H1 (cell line): ENCODE results near the gene RING1. TPM values are rescaled to one million over a fixed set of nuclear protein-coding genes. Genes with fewer than 3 reads are reported as not detected.

Source experiments
- CTCF ChIA-PET: fragments of 300-600 bp; sonication (Branson Sonifier 250); formaldehyde crosslinking; loops from one replicate; lab custom pipeline; 2021; ENCODE audit not compliant: partially characterized antibody; lab: Charles Lee
- POLR2A ChIA-PET: fragments of 300-600 bp; sonication (Branson Sonifier 250); formaldehyde crosslinking; loops from one replicate; lab custom pipeline; 2021; ENCODE audit warnings: inconsistent platforms; ENCODE audit not compliant: partially characterized antibody; lab: Charles Lee
- DNase-seq, 2 experiments: peaks; one replicate each; pipeline versions ENCODE4 v3.0.0 to v3.0.0-alpha.2; 2010 to 2022; ENCODE audit warnings: low spot score in 2 of 2, low read depth in 1 of 2, mixed read lengths in 1 of 2
- FAIRE-seq: peaks from 2 replicates; lab custom pipeline; 2011; peaks lifted over from hg19 to GRCh38; lab: Jason Lieb, UNC
- H2AFZ ChIP-seq: 2 replicates; pipeline ENCODE4 v1.8.1; 2012; ENCODE audit warnings: low read length, inconsistent platforms
- H2AK5ac ChIP-seq: 2 replicates; pipeline ENCODE4 v1.6.1; 2013; ENCODE audit warnings: low read depth, low read length
- H2BK120ac ChIP-seq: replicated peaks from 2 replicates; pipeline ENCODE3; 2013; ENCODE audit warnings: low read depth, low read length, inconsistent platforms
- H2BK12ac ChIP-seq: 2 replicates; pipeline ENCODE4 v1.6.1; 2013; ENCODE audit warnings: low read depth, low read length
- H2BK15ac ChIP-seq: 2 replicates; pipeline ENCODE4 v1.6.1; 2013; ENCODE audit warnings: low read length
- H2BK20ac ChIP-seq: 2 replicates; pipeline ENCODE4 v1.6.1; 2013; ENCODE audit warnings: low read length
- H2BK5ac ChIP-seq: 2 replicates; pipeline ENCODE4 v1.6.1; 2013; ENCODE audit warnings: low read depth, low read length
- H3K14ac ChIP-seq: 2 replicates; pipeline ENCODE4 v1.6.1; 2013; ENCODE audit warnings: inconsistent platforms; ENCODE audit not compliant: insufficient read length
- H3K18ac ChIP-seq: 2 replicates; pipeline ENCODE4 v1.6.1; 2013; ENCODE audit warnings: low read length; ENCODE audit errors: extremely low read depth
- H3K23ac ChIP-seq: 2 replicates; pipeline ENCODE4 v1.6.1; 2013; ENCODE audit warnings: inconsistent platforms; ENCODE audit not compliant: insufficient read length
- H3K23me2 ChIP-seq: 2 replicates; pipeline ENCODE4 v1.6.1; 2013; ENCODE audit warnings: low read depth, low read length
- H3K27ac ChIP-seq: 2 replicates; pipeline ENCODE4 v1.6.1; 2011; ENCODE audit warnings: low read depth, low read length, inconsistent platforms
- H3K27me3 ChIP-seq, 4 experiments: replicated peaks in 1 of 4; 1 replicate in 1 of 4; 2 replicates in 3 of 4; pipeline versions ENCODE4 v1.6.1 to v1.8.1; 2011 to 2013; ENCODE audit warnings: low read length in 3 of 4, mild to moderate bottlenecking in 3 of 4, inconsistent platforms in 2 of 4, mixed read lengths in 2 of 4, moderate library complexity in 1 of 4; ENCODE audit not compliant: control insufficient read depth in 3 of 4, insufficient read depth in 3 of 4; ENCODE audit errors: extremely low read depth in 1 of 4
- H3K36me3 ChIP-seq, 4 experiments: 2 replicates each; pipeline versions ENCODE4 v1.6.1 to v1.8.1; 2011 to 2013; ENCODE audit warnings: mild to moderate bottlenecking in 4 of 4, low read length in 3 of 4, moderate library complexity in 2 of 4, control low read depth in 1 of 4, inconsistent platforms in 1 of 4; ENCODE audit not compliant: insufficient read depth in 4 of 4, control insufficient read depth in 2 of 4
- H3K4ac ChIP-seq: replicated peaks from 2 replicates; pipeline ENCODE3; 2013; ENCODE audit warnings: low read length, low read depth, mixed read lengths, inconsistent platforms; ENCODE audit not compliant: insufficient read length
- H3K4me1 ChIP-seq, 4 experiments: replicated peaks in 1 of 4; 1 replicate in 1 of 4; 2 replicates in 3 of 4; pipeline versions ENCODE4 v1.6.1 to v1.8.1; 2011 to 2013; ENCODE audit warnings: low read length in 3 of 4, inconsistent platforms in 2 of 4, mixed read lengths in 1 of 4; ENCODE audit not compliant: insufficient read depth in 4 of 4, control insufficient read depth in 3 of 4
- H3K4me2 ChIP-seq, 2 experiments: 2 replicates each; pipeline versions ENCODE4 v1.6.1 to v1.8.1; 2011 to 2013; ENCODE audit warnings: low read depth in 2 of 2, low read length in 2 of 2, control low read depth in 1 of 2, inconsistent platforms in 1 of 2, mild to moderate bottlenecking in 1 of 2; ENCODE audit not compliant: insufficient read depth in 1 of 2
- H3K4me3 ChIP-seq, 4 experiments: fragments of 200-600, 300-600 bp in 1 of 4; sonication (generic), shearing (Covaris generic), sonication (Bioruptor Twin) in 1 of 4; 2 replicates each; pipeline versions ENCODE4 v1.5.1 to v1.8.1; 2011 to 2016; ENCODE audit warnings: low read length in 4 of 4, low read depth in 3 of 4, control low read depth in 2 of 4, inconsistent platforms in 2 of 4, mild to moderate bottlenecking in 2 of 4, mixed read lengths in 1 of 4, moderate library complexity in 1 of 4; ENCODE audit not compliant: insufficient read depth in 2 of 4; ENCODE audit errors: extremely low read depth in 1 of 4
- H3K56ac ChIP-seq: replicated peaks from 2 replicates; pipeline ENCODE3; 2013; ENCODE audit warnings: low read depth, mild to moderate bottlenecking, mixed read lengths, low read length, inconsistent platforms; ENCODE audit not compliant: insufficient read length
- H3K79me1 ChIP-seq: 2 replicates; pipeline ENCODE4 v1.6.1; 2013; ENCODE audit warnings: low read depth, low read length, control low read depth
- H3K79me2 ChIP-seq, 2 experiments: 2 replicates each; pipeline versions ENCODE4 v1.6.1 to v1.8.1; 2012 to 2013; ENCODE audit warnings: low read length in 2 of 2, mild to moderate bottlenecking in 2 of 2, inconsistent platforms in 1 of 2; ENCODE audit not compliant: insufficient read depth in 2 of 2, control insufficient read depth in 1 of 2
- H3K9ac ChIP-seq, 4 experiments: replicated peaks in 1 of 4; 1 replicate in 1 of 4; 2 replicates in 3 of 4; pipeline versions ENCODE4 v1.6.1 to v1.8.1; 2011 to 2013; ENCODE audit warnings: low read depth in 3 of 4, low read length in 3 of 4, control low read depth in 2 of 4, mild to moderate bottlenecking in 2 of 4, moderate library complexity in 2 of 4, inconsistent platforms in 1 of 4; ENCODE audit errors: extremely low read depth in 1 of 4
- H3K9me3 ChIP-seq, 2 experiments: 2 replicates each; pipeline versions ENCODE4 v1.6.1 to v1.8.1; 2012 to 2013; ENCODE audit warnings: mild to moderate bottlenecking in 2 of 2, moderate library complexity in 2 of 2, control low read depth in 1 of 2, inconsistent platforms in 1 of 2, low read depth in 1 of 2, low read length in 1 of 2, mixed read lengths in 1 of 2; ENCODE audit not compliant: insufficient read depth in 2 of 2
- H4K20me1 ChIP-seq, 2 experiments: replicated peaks in 1 of 2; 2 replicates each; pipeline versions ENCODE3 to v1.8.1; 2011 to 2013; ENCODE audit warnings: inconsistent platforms in 2 of 2, low read length in 2 of 2, mild to moderate bottlenecking in 1 of 2; ENCODE audit not compliant: insufficient read depth in 2 of 2, control insufficient read depth in 1 of 2
- H4K5ac ChIP-seq: 2 replicates; pipeline ENCODE4 v1.6.1; 2013; ENCODE audit warnings: low read length, low read depth, mixed read lengths, inconsistent platforms; ENCODE audit not compliant: insufficient read length
- H4K8ac ChIP-seq: 2 replicates; pipeline ENCODE4 v1.8.0; 2013; ENCODE audit warnings: mild to moderate bottlenecking, moderate library complexity, low read length, inconsistent platforms; ENCODE audit not compliant: insufficient read depth; ENCODE audit errors: extremely low read depth
- H4K91ac ChIP-seq: replicated peaks from 2 replicates; pipeline ENCODE3; 2013; ENCODE audit warnings: low read length, mixed read lengths, inconsistent platforms; ENCODE audit not compliant: insufficient read length
- ASH2L ChIP-seq: fragments of 200-600, 300-600 bp; sonication (generic); IDR thresholded peaks from one replicate; pipeline ENCODE4 v1.7.1; 2017; ENCODE audit warnings: low read length
- CEBPB ChIP-seq: IDR thresholded peaks from 2 replicates; pipeline ENCODE4 v1.6.1; 2012; ENCODE audit warnings: low read depth, low read length
- CHD1 ChIP-seq: IDR thresholded peaks from 2 replicates; pipeline ENCODE4 v1.6.1; 2012; ENCODE audit warnings: low read depth, low read length, improper control_type of control experiment
- GABPA ChIP-seq: IDR thresholded peaks from 2 replicates; pipeline ENCODE4 v1.6.1; 2011; ENCODE audit warnings: mild to moderate bottlenecking, low read length, moderate library complexity, borderline replicate concordance; ENCODE audit not compliant: insufficient read depth
- HDAC2 ChIP-seq, 2 experiments: fragments of 300-600 bp in 1 of 2; sonication (generic) in 1 of 2; IDR thresholded peaks; 2 replicates each; pipeline ENCODE4 v1.6.1; 2011 to 2012; ENCODE audit warnings: low read depth in 2 of 2, low read length in 2 of 2, mild to moderate bottlenecking in 2 of 2, moderate library complexity in 2 of 2, borderline replicate concordance in 1 of 2, inconsistent platforms in 1 of 2
- JUN ChIP-seq: IDR thresholded peaks from 2 replicates; pipeline ENCODE4 v1.6.1; 2011; ENCODE audit warnings: low read depth, mild to moderate bottlenecking, improper control_type of control experiment, low read length
- JUND ChIP-seq: IDR thresholded peaks from 2 replicates; pipeline ENCODE4 v1.6.1; 2011; ENCODE audit warnings: mild to moderate bottlenecking, improper control_type of control experiment, low read length
- RNF2 ChIP-seq: fragments of 200-900, 300-1000 bp; sonication (generic); IDR thresholded peaks from 2 replicates; pipeline ENCODE4 v1.7.1; 2016; ENCODE audit warnings: borderline replicate concordance, low read depth, mild to moderate bottlenecking, antibody characterized with exemption, low read length; ENCODE audit not compliant: poor library complexity, severe bottlenecking; ENCODE audit errors: missing control alignments
- SIN3A ChIP-seq, 2 experiments: IDR thresholded peaks in 1 of 2; conservative IDR thresholded peaks in 1 of 2; 2 replicates each; pipeline ENCODE4 v1.6.1; 2011 to 2012; ENCODE audit warnings: low read length in 2 of 2, improper control_type of control experiment in 1 of 2, low read depth in 1 of 2, mild to moderate bottlenecking in 1 of 2
- SP4 ChIP-seq: IDR thresholded peaks from 2 replicates; pipeline ENCODE4 v1.6.1; 2012; ENCODE audit warnings: low read length, inconsistent platforms
- SUZ12 ChIP-seq: fragments of 200-600 bp; sonication (generic); IDR thresholded peaks from 2 replicates; pipeline ENCODE4 v1.6.1; 2012; ENCODE audit warnings: mild to moderate bottlenecking, inconsistent platforms, low read length, moderate library complexity, mixed read lengths
- TEAD4 ChIP-seq: IDR thresholded peaks from 2 replicates; pipeline ENCODE4 v1.6.1; 2012; ENCODE audit warnings: low read depth, low read length, inconsistent platforms, mixed read lengths
- YY1 ChIP-seq: IDR thresholded peaks from 2 replicates; pipeline ENCODE4 v1.6.1; 2011; ENCODE audit warnings: low read depth, mild to moderate bottlenecking, low read length
- WGBS, 2 experiments: shearing (Covaris generic) in 1 of 2; methylation state at CpG; one replicate each; pipeline versions ENCODE4 v1.1.6 to v1.1.7; 2013 to 2015; ENCODE audit warnings: low lambda C conversion rate in 2 of 2, mixed read lengths in 2 of 2, inconsistent platforms in 1 of 2, low coverage in 1 of 2, missing lambda C conversion rate in 1 of 2; ENCODE audit not compliant: insufficient replicate concordance in 2 of 2, insufficient coverage in 1 of 2, insufficient read length in 1 of 2; ENCODE audit errors: extremely low coverage in 1 of 2, missing lambda C conversion rate in 1 of 2; 5-methylcytosine and 5-hydroxymethylcytosine counted together
- polyA plus RNA-seq, 7 experiments: library from polyadenylated mRNA; depleted of rRNA in 3 of 7; stranded (reverse) in 5 of 7; unstranded in 2 of 7; fragments of >200 nt in 5 of 7; fragments of 200-250 nt in 2 of 7; gene quantifications; 1 replicate in 5 of 7; 2 replicates in 1 of 7; 4 replicates in 1 of 7; pipeline versions ENCODE4 v1.2.1 to v1.2.3, GENCODE V29; 2011 to 2013; ENCODE audit warnings: missing spikeins in 2 of 7, mixed read lengths in 2 of 7
- total RNA-seq: library from RNA; stranded (reverse); fragmentation: NEBNext Ultra II Directional; extraction: Animal tissue kit (Norgen Biotek cat#: 25700); gene quantifications from 2 replicates; pipeline ENCODE4 v1.2.1, GENCODE V29; 2021

Gene RING1
- total and polyA plus RNA-seq, 2 of the 8 experiments (the other 6 are each of a cell fraction or from before 2014, with no cell fraction given): 16.4 to 26.0 TPM

GRCh38 chr6:33168284-33168601 lies 40.1 kb upstream of the RING1 start:
- CTCF ChIA-PET: interaction anchor here (0.7 to 1.2 kb wide), 4 partner anchors 19 to 79 kb away, joined by 3 read pairs; no protein-coding TSS in a partner anchor
- no peaks in the 10 kb centered on the region for H3K9me3 ChIP-seq
- DNase-seq (no peak), FAIRE-seq (no peak)
- 79% methylated on average over 6 of the region's 6 CpGs; no CpG with 5 or more reads in 1 of the 2 experiments for WGBS, 2 experiments
- H3K14ac ChIP-seq: no peak overlapping the region
- no peak overlapping the region for H3K4me3 ChIP-seq
- H3K23me2 ChIP-seq: no peaks in the 10 kb centered on the region
- H3K27ac ChIP-seq: no peak overlapping the region
- no peak overlapping the region for H3K9ac ChIP-seq
- H2AFZ ChIP-seq: no peak overlapping the region
- H3K4me2 ChIP-seq: no peak overlapping the region
- no peaks in the 10 kb centered on the region for H4K20me1 ChIP-seq
- POLR2A ChIA-PET: interaction anchor here (0.7 kb wide), 1 partner anchor 19 kb away, joined by 3 read pairs; no protein-coding TSS in a partner anchor
- no peak overlapping the region for H2AK5ac ChIP-seq
- H3K79me2 ChIP-seq: no peaks in the 10 kb centered on the region
- no peak overlapping the region for H2BK15ac ChIP-seq
- TF ChIP-seq SIN3A (conservative IDR thresholded peaks at IDR 0.05 in 1 of 2, IDR thresholded peaks at IDR 0.05 in 1 of 2; ENCODE audit: low read depth in 1 of 2, low read length in 2 of 2) (no peak), CHD1 (no peak), GABPA (no peak), JUN (no peak), SP4 (no peak), JUND (no peak), RNF2 (no peak), SUZ12 (no peak), ASH2L (no peak), CEBPB (no peak), YY1 (no peak), TEAD4 (no peak), HDAC2 (IDR thresholded peaks at IDR 0.05; ENCODE audit: borderline replicate concordance in 1 of 2, low read depth in 2 of 2, low read length in 2 of 2) (no peak)
- no peak overlapping the region for H4K5ac ChIP-seq
- no peaks in the 10 kb centered on the region; a peak in 2 of 7 replicates for H3K4me1 ChIP-seq
- no peak overlapping the region for H2BK12ac ChIP-seq
- no peaks in the 10 kb centered on the region for H3K79me1 ChIP-seq
- no peak overlapping the region for H2BK120ac ChIP-seq
- no peak overlapping the region for H3K23ac ChIP-seq
- H3K36me3 ChIP-seq: no peaks in the 10 kb centered on the region
- no peak overlapping the region for H4K91ac ChIP-seq
- H2BK20ac ChIP-seq: no peak overlapping the region
- 0 out of 2 replicates have a peak overlapping the region, but pooled peaks have one; percentile 35 for H2BK5ac ChIP-seq
- H3K27me3 ChIP-seq: no peaks in the 10 kb centered on the region
- H3K56ac ChIP-seq: no peak overlapping the region
- no peak overlapping the region for H3K4ac ChIP-seq
- no peak overlapping the region for H3K18ac ChIP-seq
- H4K8ac ChIP-seq: no peak overlapping the region
